ENCODE results near the gene RAE1. TPM values are rescaled to one million over a fixed set of nuclear protein-coding genes. Genes with fewer than 3 reads are reported as not detected.
A peak's percentile ranks its signal among the peaks of the same experiment; 100 is the strongest.

The RAE1 gene
- total RNA-seq, 6 donors from 2014 or later = 10.1 to 31.0 (median 17.9) TPM

GRCh38 chr20:57323034-57323433 is 28.0 kb upstream of the RAE1 start:
- DNase-seq = no peak
- Histone ChIP-seq H3K36me3 (no peaks in the 10 kb centered on the region), H3K9me3 (no peaks in the 10 kb centered on the region), H3K27ac (no peak overlapping the region), H3K27me3 (no peaks in the 10 kb centered on the region), H3K4me3 (no peak overlapping the region), H3K4me1 (peaks cover 0 to 3% (median 0%) of the 10 kb centered on the region in 4 donors)
- WGBS, 2 donors = 40 to 44% methylated on average over 5 to 6 of the region's 6 CpGs
- peak in 1 of 2 donors; percentile 74 for ATAC-seq (ENCODE audit: low FRiP score in 2 of 2)
- no peak for TF ChIP-seq CTCF (IDR thresholded peaks at IDR 0.05)
- TF ChIP-seq POLR2AphosphoS5 (IDR thresholded peaks at IDR 0.05) = no peak
- no peak for TF ChIP-seq EP300 (IDR thresholded peaks at IDR 0.05)
- TF ChIP-seq POLR2A (IDR thresholded peaks at IDR 0.05) = no peak

GRCh38 chr20:57325632-57326356 is 25.3 kb upstream of the RAE1 start:
- Histone ChIP-seq H3K27me3 (no peaks in the 10 kb centered on the region), H3K36me3 (no peaks in the 10 kb centered on the region), H3K4me3 (no peak overlapping the region), H3K27ac (no peak overlapping the region), H3K4me1 (peaks cover 0 to 3% (median 0%) of the 10 kb centered on the region in 4 donors), H3K9me3 (no peaks in the 10 kb centered on the region)
- WGBS, 2 donors = 86 to 91% methylated on average over 12 of the region's 12 CpGs
- TF ChIP-seq EP300 (IDR thresholded peaks at IDR 0.05) = no peak
- TF ChIP-seq CTCF (IDR thresholded peaks at IDR 0.05) = no peak
- TF ChIP-seq POLR2AphosphoS5 (IDR thresholded peaks at IDR 0.05) = no peak
- TF ChIP-seq POLR2A (IDR thresholded peaks at IDR 0.05) = no peak
- ATAC-seq (ENCODE audit: low FRiP score in 2 of 2) = no peak
- DNase-seq = no peak

GRCh38 chr20:57326667-57327455 is 24.2 kb upstream of the RAE1 start:
- no peak for TF ChIP-seq POLR2A (IDR thresholded peaks at IDR 0.05)
- no peak for TF ChIP-seq EP300 (IDR thresholded peaks at IDR 0.05)
- TF ChIP-seq CTCF (IDR thresholded peaks at IDR 0.05) = no peak
- TF ChIP-seq POLR2AphosphoS5 (IDR thresholded peaks at IDR 0.05) = no peak
- no peaks in the 10 kb centered on the region for H3K27me3 ChIP-seq

GRCh38 chr20:57327820-57328219 is 23.2 kb upstream of the RAE1 start:
- TF ChIP-seq POLR2AphosphoS5 (IDR thresholded peaks at IDR 0.05) (no peak), EP300 (IDR thresholded peaks at IDR 0.05) (no peak), CTCF (IDR thresholded peaks at IDR 0.05) (no peak), POLR2A (IDR thresholded peaks at IDR 0.05) (no peak)
- DNase-seq (no peak), ATAC-seq (ENCODE audit: low FRiP score in 2 of 2) (no peak)
- Histone ChIP-seq H3K4me3 (no peak overlapping the region), H3K27ac (no peak overlapping the region), H3K4me1 (peaks cover 0 to 3% (median 0%) of the 10 kb centered on the region in 4 donors), H3K27me3 (no peaks in the 10 kb centered on the region), H3K9me3 (no peaks in the 10 kb centered on the region), H3K36me3 (no peaks in the 10 kb centered on the region)
- WGBS, 2 donors = 76 to 87% methylated on average over 6 of the region's 6 CpGs

More at GRCh38 chr20:57326667-57327455, 24.2 kb upstream of the RAE1 start:
- Histone ChIP-seq H3K27ac (no peak overlapping the region), H3K4me1 (peaks cover 0 to 3% (median 0%) of the 10 kb centered on the region in 4 donors), H3K36me3 (no peaks in the 10 kb centered on the region), H3K4me3 (no peak overlapping the region), H3K9me3 (no peaks in the 10 kb centered on the region)
- ATAC-seq (ENCODE audit: low FRiP score in 2 of 2) = peak in 1 of 2 donors; percentile 77
- DNase-seq = peak in 1 of 2 donors; percentile 53
- 35 to 39% methylated on average over 6 to 8 of the region's 8 CpGs for WGBS, 2 donors
